NCI-H774 (cell line): ENCODE results near the gene MATN1.

ENCODE experiments used
- DNase-seq: peaks from one replicate; lab custom pipeline; 2025; lab: John Stamatoyannopoulos, UW

MATN1 gene

DNA sequence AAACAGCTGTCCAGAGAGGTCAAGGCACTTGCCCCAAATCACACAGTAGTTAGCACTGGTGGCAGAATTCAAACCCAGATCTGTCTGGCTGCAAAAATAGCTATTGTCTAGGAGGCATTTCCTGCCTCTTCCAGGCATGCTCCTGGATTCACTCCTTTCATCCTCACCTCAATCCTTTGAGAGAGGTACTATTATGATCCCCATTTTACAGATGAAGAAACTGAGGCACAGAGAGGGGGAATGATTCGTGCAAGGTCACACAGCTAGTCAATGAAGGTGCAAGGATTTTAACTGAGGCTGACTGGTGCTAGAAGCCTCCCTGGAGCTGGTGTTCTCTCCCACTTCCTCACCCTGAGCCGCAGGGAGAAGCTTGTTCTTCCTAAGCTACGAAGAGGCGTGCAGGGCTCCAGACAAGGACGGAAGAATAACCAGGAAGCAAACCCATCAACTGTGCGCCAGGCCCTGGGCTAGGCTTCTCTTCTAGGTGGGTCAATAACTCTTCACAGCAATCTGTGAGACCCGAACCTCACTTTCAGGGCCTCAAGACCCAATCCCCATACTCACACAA, 34.8 kb upstream of the MATN1 start:
- no peak for DNase-seq

DNA sequence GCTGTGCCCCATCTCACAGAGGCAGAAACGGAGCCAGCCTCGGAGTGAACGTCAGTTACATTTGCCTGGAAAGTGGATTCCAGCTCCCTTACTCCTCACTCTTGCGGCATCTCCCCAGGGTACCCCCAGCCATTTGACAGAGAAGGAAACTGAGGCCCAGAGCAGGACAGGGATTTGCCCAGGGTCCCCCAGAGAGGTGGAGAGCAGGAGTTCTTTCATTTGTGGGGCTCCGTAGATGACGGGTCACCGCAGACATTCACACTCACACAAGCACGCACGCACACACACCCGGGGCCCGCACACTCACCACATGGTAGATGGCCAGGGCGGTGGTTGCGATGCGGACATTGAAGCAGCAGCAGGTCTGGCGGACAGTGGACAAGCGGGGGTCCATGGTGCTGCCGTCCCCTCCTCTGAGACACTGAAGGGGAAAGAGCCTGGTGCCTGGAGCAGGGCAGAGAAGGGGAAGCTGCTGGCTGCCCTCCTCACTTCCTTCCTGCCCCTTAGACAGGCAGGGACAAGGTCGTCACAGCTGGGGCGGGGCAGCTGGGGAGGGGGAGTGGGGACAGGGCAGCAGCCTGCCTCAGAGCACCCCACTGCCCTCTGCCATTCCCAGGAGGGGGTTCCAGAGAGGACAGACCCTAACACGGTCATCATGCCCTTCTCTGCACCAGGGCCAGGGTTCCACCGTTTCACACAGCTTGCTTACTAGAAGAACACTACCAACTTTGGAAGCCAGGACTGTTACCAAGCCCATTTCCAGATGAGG, 34.2 kb upstream of the MATN1 start, which contains the start of gene LAPTM5:
LAPTM5 (minus strand) TSS at position 423 of the 769 bp plus-strand sequence; CDS start at position 394, 29 bp downstream.
- DNase-seq = no peak

DNA sequence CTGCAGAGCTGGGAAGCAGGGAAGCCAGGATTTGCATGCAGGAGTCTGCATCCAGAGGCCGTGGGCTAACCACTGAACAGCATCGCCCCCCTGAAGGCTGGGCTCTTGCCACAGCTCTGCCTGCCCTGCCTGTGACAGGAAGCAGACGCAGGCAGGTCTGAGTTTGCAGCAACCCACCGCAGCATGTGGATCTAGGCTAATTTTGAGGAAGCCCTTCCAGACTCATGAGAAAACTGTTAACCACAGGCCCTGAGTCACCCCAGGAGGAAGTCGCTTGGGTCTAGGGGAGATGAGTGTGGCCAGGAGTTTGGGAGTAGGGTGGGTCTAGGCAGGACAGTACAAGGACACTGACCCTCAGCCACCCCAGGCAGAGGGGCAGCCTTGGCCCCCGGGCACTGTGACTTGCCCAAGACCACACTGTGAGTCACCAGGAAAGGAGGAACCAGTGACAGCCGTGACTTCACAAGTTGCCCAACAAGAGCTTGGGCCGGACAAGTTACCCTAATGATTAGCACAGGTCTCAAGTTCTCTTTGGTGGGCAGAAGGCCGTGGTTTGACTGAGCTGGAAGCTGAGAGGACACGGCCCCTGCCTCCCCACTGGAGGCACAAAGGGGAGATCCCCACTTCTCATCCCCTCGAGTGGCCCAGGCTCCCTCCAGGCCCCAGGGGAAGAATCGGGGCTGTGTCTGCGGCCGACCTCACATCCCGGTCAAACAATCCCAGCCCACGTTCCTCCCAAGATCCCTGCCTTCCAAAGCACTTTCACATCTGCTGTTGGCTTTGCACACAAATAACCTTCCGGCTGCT, 33.4 kb upstream of the MATN1 start:
- no peak for DNase-seq

DNA sequence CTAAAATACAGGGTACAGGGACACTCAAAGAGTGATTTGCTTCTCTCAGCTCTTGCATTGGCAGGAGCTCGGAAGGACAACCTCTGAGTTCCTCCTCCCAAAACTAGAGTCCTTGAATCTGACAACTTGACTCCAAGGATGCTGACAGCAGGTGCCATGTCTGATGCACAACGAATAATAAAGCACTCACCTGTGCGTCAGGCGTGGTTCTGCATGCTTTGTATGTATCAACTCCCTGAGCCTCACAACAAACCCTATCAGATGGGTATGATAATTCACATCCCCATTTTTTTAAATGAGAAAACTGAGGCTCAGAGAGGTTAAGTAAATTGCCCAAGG, 32.8 kb upstream of the MATN1 start:
- DNase-seq = no peak

DNA sequence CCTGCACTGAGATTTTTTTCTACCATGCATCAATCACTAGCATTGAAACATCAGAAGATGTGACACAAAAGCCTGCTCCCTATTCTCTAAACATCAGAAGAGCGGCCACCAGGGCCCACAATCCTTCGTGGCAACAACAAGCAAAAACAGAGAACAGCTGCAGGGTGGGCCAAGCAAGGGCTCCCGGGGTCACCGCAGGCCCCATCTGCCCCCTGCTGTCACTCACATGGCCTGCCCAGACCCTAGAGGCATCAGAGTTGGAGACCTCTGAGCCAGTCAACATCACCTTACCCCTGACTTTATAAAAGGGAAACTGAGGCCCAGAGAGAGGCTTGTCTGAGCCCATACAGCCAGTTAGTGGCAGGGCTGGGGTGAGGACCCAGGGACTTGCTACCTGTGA, 32.4 kb upstream of the MATN1 start:
- no peak for DNase-seq

DNA sequence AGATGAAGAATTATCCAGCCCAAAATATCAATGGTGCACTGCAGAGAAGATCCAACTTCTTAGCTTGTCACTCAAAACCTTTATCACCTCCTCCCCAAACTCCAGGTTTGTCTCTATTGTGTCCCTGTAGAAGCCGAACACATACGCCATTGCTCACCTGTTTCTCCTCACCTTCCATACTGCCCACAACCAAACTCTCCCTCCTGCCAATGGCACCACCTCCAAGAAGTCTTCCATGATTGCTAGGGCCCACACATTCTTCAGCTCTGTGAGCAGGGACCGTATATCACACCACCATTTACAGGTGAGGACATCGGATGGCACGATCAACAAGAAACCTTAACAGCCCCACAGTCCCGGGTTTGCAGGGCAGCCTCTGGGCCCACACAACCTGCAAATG, 31.9 kb upstream of the MATN1 start:
- no peak for DNase-seq

DNA sequence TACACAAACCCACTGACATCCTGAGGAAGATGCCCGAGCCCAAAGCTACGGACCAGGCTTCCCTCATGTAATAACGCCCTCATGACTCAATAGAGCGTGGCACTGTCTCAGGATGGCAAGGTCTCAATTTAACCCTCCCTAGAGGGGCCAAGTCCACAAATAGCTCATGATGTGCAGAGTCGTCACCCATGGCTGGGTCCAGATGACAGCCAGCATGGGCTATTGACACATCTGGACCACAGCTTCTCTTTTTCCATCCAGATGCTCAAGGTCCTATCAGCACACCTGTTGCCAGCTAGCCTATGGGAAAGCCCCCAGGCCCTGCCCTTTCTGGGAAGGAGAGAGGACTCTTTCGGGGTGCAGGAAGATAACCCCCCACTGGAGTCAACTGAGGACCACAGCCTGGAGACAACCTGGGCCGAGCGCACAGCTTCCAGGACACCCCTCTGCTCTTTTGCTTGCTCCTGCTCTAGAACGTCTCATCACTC, 31.3 kb upstream of the MATN1 start:
- no peak for DNase-seq

DNA sequence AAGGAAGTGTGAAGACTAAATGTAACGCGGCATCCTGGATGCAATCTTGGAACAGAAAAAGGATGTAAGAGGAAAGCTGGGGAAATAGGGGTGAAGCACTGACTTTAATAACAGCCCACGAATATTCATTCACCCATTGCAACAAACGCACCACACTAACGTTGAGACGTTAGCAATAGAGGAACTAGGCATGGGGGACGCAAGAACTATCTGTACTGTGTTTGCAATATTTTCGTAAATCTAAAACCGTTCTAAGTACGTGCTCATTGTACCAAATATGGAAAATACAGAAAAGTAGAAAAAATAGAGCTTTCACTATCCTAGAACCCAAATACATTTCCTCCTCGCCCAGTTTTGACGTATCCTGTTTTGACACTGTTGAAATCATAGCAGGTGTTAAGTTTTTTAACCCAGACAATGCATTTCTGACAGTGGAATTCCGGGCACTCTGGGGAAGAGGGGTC, 30.3 kb upstream of the MATN1 start:
- no peak for DNase-seq

DNA sequence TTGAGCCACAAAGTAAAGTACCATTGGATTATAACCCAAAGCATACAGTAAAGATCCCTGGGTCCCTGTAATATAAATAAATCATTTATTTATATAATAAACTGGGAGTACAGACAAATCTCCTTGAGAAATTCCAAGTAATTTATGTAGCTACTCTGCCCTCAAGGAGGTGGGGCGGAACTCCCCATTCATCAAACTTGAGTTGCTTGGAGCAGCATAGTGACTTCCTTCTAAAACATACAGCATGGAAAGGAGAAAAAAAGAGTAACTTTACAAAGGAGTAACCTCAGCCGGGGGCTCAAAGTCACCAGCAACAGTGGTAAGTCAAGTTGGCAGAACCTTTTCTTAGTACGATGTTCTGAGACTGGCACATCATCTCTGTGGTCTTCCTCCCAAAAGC, 29.7 kb upstream of the MATN1 start:
- DNase-seq = no peak

DNA sequence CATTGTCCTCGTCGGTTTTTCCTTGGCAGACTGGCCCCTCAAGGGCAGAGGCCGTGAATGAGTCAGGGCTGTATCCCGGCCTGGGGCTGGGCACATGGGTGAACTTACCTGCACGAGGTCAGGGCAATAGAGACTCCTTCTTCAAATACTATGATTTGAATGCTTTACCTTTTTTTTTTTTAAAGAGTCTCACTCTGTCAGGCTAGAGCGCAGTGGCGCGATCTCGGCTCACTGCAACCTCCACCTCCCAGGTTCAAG, 29.2 kb upstream of the MATN1 start:
- no peak for DNase-seq

DNA sequence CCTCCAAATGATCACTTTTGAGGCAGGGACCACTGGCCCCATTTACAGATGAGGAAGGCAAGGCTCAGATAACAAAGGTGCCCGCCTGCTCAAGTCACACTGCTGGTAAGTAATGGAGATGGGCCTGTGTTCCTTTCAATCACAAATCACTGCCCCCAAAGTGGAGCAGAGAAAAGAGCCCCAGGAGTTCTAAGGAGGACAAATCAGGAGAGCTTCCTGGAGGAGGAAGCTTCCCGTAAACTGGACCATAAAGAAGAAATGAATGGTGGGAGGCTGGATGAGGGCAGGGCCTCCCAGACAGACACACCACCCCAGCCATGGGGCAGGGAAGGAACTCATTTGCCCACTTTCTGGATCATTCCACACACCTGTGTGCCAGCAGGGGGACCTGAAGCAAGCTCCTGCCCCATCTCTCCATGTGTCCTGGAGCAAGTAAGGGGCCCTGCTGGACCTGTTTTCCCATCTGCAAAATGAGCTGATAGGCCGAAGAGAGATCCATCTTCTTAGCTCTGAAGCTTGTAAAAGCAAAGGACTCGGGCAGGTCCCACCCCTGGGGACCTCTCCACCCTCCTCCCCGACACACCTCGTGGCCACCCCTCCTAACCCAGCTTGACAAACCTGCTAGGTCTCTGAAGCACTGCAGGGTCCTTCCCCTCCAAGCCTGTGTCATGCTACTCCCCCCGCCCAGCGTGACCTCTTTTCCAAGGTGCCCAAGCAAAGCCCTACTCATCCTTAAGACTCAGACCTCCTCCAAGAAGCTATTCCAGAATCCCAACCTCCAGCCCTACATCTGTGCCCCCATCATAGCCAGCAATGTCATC, 28.7 kb upstream of the MATN1 start:
- no peak for DNase-seq

DNA sequence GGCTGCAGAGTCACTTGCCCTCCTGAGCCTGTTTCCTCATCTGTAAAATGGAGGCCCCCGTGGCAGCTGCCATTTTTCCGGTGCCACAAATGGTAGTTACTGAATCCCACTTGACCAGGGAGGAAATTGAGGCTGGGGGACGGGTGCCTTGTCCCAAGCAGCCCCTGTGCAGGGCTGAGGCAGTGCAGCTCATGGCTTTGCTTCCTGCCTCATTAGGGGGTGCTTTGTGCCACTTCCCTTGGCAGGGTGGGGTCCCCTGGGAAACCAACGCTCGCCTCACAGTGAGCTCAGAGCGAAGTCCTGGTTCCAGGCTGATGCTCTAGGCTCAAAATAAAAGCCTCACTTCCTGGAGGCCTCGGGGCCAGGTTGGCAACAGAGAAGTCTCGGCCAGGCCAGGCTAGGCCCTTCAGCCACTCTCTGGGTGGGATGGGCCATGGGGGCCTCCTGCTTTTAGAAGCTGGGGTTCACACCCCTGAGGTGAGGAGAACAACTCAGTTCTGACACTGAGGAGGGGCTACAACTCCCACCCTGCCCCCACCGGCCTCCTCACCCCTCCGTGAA, 27.4 kb upstream of the MATN1 start:
- DNase-seq = no peak

DNA sequence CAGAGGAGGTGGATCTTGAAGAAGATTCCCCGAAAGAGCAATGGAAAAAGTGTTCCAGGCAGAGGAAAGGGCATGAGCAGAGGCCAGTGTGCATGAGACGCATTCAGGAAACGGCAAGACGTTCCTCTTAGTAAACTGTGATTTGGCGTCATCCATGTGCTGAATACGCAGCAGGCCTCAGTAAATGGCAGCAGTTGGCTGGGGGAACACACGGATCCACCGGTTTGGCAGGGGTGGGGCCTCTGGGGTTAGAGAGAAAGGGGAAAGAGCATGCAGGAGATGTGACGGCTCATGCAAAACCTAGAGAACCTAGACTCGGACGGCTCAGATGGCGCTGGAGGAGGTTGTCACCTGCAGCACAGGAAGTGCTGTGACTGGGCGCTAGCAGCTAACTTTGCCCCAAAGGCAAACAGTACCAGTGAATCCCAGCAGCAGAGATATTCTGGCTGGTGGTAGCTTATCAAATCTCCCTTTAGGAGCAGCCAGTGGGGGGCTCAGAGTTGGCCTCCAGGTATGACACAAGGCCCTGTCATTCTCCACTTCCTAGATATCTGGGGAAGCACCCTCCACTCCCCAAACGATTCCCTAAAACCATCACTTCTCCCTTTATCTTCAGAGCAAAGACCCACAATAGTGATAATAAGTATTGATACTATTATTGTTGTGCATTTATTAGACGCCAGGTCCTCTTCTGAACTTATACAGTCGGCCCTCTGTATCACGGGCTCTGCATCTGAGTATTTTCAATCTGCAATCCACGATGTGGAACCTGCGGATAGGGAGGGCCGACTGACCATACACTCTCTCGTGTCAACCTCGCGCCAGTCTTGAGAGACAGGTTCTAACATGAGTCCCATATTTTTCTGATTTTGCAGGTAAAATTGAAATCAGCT, 26.6 kb upstream of the MATN1 start:
- no peak for DNase-seq

DNA sequence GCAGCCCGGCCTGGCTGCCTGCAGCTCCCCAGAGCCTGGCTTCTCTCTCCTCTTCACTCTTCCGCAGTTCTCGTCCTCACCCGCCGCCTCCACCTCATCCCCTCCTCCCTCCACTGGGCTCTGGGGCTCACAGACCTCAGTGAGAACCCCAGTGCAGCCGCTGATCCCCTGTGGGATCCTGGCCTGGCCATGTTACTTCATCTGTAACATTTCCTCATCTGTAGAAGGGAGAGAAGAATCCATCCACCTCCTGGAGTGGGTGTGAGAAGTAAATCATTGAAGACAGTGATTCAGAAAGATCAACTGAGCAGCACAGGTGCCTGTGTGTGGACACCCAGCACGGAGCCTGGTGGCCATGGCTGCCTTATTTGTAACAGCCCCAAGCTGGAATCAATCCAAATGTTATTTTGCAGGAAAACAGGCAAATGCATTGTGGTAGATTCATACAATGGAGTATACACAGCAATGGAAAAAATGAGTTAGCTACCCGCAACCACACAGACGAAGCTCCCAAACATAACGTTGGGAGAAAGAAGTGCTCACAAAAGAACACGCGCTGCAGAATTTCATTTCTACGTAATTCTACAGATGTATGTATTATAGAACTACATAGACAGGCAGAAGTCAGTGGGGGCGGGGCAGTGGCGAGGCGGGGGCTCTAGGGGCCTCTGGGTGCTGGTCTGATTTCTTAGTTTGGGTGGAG, 25.5 kb upstream of the MATN1 start:
- DNase-seq = no peak

DNA sequence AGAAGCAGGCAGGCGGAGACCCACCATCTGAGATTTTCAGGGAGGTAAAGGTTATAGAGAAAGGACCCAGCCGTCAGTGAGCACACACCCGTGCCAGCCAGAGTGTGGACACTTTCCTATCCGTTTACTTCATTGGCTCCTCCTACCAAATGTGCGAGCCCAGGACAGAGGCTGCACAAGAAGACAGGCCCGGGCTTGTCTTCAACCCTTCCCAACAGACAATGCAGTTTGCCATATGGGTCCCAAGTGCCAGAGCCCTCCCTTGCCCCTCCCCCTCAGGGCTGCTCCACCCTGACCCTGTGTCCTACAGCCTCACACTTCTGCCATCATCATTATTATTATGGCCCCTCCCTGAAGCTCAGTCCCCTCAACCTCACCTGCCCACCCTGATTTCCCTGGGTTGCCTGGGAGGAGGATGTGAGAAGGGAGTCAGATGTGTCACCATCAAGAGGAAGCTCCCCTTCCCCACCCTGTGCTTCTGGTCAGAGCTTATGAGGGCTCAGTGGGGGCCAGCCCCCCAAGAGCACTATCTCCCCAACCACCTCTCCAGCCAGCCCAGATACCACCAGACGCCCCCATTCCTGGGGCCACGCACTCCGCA, 24.8 kb upstream of the MATN1 start:
- DNase-seq = no peak

DNA sequence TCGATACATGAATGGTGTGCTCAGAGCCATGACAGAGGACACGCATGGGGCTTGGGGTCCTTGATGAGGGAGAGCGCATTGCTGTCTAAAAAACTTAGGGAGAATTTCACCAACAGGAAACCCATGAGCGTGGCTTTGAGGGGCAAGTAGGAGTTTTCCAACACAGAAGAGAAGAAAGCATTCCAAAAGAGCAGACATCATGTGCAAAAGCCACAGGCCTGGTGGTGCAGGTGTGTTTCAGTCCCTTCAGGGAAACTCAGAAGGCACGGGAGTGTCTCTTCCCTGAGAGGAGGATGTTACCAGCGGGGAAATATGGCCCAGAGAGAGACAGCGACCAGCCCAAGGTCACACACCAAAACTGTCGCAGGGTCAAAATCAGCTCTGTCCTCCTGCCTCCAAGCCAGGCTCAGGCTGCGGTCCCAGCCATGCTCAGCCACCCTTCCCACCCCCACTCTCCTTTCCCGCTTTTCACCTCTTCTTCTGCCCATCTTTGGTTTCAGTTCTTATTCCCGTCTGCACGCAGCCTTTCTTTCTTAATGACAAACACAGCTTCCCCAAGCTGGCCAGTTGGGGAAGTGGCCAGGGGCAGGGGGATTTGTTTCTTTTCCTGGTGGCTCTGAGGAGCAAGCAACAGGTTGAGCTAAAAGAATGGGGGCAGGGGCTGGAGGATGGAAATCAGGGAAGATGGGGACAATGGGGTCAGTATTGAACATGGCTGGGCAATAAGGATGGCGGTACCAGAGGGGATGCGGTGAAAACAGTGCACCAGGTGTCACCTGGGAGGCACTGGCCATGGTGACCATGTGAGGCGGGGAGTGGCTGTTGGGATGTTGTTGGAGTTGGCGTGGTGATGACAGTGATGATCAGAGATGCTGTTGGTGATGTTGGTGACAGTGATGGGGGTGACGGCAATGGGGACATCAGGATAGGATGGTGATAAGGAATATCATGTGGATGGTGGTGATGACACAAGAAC, 23.9 kb upstream of the MATN1 start:
- no peak for DNase-seq

DNA sequence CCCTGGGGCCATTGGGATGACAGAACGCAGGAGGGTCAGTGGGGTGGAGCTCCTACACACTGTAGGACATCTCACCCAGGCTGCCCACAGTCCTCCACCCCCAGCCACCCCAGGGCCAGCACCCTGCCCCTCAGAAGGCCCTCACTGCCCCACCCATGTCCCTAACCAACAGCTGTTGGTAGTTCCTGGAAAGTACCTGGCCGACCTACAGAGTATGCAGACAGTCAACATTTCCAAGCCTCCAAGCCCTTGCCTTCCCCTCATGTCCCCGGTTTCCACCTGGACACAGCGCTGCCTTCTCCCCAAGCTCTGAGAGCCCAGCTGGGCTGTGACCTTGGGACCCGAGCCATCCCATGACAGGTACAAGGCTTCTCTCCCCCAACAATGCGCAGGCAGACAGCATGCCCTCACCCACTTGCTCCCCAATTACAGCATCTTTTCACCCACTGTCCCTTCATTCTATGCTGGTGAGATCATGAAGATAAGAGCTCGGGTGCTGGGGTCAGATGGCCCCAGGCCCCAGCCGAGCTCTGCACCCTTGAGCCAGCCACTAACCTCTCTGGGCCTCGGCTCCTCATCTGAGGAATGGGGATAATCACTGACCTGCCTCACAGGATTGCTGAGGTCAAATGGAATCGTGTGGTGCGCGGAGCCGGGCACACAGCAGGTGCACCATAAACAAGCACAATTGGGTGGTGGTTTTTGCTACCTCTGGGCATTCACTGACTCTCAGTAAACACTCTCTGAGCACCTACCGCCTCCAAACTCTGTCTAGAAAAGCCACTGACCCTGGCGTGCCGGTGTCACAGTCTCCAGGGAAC, 23.0 kb upstream of the MATN1 start:
- DNase-seq = no peak

DNA sequence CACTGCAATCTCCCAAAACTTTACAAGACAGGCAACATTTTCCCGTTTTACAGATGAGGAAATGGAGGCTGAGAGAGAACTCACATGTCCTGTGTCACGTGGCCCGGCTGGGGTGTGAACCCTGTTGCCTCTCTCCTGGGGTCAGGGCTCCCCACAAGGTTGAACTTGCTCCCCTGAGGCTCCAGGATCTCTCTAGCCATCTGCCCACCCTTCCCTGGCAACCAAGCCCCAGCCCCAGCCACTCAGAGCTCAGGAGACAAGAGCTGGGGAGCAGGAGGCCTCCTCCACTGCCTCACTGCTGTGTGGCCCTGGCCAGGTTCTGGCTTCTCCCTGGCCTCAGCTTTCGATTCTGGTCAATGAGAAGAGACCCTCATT, 22.4 kb upstream of the MATN1 start:
- DNase-seq = no peak
